GM10847 (cell line): ENCODE results near the gene SGCA.

Source experiments
- POLR2A ChIP-seq: IDR thresholded peaks from 2 replicates; pipeline ENCODE4 v1.6.1; 2011; ENCODE audit not compliant: insufficient read length; ENCODE audit errors: extremely low read depth

The SGCA gene

DNA sequence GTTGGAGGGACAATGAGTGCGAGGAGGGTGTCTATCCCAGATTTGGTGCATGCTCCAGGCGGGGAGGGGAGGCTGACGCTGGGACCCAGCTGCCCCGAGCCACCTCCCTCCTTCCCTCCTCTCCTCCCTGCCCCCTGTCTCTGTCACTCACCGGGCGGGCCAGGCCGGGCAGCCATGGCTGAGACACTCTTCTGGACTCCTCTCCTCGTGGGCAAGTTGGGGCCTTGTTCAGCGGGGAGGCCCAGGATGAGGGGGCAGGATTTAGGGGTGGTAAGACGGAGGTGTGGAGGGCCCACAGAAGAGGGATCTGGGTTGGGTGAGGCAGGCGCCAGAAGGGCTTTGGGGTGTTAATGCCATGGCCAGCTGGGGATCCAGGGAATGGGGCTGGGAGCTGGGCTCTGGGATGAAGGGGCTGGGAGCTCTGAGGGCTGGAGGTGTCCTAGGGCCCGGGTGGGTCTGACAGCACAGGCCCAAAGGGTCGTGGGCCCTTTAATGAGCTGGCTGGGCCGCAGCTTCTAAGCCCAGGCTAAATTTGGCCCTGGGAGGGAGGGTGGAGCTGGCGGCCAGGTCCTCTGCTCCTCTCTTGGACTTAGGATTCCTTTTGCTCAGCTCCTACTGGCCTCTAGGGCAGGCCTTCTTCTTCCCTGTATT lies at the start of gene SGCA:
Gene SGCA (plus strand): TSS at position 139 of the 651 bp plus-strand sequence. CDS start 36 bp downstream, at position 175.
- TF ChIP-seq POLR2A, result no peak

DNA sequence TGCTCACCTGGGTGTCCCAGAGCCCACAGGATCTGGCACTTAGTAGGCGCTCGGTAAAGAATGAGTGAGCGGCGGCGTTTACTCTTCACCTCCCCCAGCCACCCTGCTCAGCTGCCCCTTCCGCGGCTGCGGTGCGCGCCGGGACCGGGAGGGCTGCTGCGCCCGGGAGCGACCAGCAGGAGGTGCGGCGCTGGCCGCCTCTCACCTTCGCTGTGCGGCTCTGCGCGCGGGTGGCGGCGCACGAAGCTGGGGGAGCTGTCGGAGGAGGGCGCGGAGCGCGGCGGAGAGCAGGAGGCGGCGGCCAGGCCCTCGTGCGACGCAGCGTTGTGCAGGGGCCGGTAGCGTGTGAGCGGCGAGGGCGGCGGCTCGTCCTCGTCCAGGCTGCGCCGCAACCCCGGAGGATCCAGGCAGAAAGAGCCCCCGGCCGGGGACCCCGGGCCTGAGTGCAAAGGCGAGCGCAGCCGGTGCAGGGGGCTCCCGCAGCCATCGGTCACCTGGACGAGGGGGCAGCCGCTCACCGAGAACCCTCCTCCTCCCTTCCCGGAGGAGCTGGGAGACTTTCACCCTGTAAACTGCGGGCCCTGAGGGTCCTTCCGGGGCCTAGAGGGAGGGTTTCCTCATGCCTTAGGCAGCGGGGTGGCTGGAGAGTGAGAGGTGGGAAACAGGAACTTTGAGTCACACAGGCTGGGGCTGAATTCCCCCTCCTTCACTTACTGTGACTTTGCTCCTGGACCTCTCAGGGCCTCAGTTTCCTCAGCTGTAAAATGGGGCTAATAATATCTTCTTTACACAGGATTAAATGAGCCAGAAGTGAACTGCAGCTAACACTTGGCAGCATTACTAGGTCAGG lies 48.4 kb upstream of the SGCA start:
- TF ChIP-seq POLR2A, result no peak

DNA sequence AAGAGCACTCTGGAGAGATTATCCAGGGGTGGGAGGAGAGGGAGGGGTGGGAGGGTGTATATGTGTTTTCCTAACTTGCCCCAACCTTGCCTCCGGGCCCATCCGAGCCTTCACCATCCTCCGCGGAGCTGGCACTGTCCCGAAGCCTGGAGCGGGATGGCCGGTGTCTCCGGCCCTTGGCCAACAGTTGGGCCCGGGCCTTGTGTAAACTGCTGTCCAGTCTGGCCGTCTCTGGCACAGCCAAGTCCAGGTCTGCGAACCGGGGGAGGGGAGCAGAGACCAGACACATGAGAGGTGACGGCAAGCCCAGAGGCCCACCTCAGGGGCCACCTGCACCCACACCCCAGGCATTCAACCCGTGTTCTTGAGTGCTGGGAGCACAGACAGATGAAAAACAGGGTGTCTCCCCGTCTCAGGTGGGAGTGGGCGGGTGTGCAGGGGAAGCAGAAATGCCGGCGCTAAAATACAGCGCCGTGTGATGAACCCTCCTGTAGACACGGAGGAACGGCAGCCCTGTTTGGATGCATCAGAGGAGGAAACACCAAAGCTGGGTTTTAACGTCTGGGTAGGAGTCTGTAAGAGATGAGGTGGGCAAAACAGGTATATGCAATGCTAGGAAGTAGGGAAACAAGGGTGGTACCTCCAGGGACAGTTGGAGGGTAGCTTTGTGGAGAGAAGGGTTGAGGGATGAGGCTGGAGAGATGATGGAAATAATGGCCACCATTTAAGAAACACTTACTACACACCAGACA lies 47.6 kb upstream of the SGCA start:
- no peak for TF ChIP-seq POLR2A

DNA sequence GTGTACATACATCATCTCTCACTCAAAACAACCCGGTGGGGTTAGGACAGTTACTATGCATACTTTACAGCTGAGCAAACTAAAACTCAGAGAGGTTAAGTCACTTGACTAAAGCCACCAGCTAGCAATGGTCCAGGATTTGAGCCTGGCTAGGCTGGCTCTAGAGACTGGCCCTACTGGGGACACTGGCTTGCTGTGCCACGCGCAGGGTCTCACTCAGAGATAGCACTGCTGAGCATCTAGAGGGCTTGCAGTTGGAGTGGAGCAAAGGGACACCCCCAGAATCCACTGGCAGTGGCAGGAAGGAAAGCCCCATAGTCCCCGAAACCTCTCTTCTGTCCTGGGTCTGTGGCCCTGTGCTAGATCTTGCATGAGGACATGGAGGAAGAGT lies 47.0 kb upstream of the SGCA start:
- TF ChIP-seq POLR2A, result no peak

DNA sequence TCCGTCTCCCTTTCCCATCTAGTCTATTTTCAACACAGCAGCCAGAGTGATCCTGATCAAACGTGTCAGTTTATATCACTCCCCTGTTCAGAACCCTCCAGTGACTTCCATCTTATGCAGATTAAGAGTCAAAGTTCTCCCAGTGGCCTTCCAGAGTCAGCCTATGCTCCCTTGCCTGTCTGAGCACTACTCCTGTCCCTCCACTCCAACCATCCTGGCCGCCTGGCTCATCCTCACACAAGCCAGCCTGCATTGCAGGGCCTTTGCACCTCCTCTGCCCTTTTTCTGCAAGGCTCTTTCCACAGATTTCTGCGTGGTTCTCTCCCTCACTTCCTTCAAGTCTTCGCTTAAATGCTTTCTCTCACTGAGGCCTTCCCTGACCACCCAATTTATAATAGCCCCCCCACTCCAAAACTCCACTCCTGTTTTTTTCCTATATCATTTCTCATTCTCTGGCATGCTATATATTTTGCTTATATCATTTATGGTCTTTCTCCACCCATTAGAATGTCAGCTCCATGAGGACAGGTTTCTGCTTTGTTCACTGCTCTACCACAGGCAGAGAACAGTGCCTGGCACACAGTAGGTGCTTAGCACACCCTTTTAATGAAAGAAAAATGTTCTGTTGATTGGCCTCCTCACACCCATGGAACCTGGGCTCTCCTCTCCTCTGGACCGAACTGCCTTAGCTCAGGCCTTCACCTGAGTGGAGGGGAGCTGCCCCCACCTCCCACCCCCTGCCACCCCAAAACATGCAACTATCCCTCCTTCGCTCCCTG lies 45.1 kb upstream of the SGCA start:
- no peak for TF ChIP-seq POLR2A

DNA sequence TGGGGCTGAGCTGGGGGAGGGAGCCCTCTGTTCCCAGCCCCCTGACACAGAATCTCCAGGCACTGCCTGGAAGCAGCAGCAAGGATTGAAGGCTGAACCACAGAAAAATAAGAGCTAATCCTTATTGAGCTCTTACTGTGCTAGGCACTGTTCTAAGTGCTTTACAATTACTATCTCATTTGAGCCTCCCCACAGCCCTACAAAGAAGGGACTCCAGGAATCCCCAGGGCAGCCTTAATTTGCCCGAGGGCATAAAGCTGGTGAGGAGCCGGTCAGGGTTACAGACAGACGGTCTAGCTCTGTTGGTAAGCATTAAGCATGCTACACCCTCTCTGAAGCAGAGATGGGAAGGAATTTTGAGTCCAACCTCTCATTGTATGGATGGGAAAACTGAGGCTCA lies 42.9 kb upstream of the SGCA start:
- no peak for TF ChIP-seq POLR2A

DNA sequence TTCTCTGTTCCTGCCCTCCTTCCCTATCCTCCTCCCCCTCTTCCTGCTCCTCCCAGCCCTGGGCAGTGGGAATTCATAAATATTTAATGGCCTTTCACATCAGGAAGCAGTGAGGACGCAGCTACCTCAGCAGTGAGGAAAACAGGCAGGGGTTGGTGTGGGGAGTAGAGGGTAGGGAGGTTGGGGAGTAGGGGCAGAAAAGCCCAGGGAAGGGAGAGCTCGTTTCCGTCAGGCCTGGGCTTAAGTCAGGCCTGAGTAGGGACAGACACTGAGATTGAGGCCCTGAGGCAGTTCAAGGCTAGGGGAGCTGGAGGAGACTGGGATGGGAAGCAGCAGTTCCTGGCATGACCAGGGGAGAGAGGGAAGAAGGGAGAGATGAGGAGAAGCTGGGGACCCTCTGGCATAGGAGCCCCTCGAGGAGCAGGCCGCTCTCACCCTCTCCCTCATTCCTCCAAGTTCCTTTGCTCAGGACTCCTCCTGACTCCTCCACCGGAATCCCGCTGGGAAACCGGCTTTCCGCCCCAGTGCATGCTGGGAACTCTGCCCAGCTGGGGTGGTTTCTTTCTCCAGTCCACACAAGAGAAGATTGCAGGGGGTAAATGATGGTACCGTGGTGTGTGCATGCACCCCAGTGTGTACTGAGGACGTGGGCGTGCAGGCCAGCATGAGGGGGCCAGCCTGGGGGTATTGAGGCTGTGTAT lies 42.0 kb upstream of the SGCA start:
- TF ChIP-seq POLR2A, result no peak

DNA sequence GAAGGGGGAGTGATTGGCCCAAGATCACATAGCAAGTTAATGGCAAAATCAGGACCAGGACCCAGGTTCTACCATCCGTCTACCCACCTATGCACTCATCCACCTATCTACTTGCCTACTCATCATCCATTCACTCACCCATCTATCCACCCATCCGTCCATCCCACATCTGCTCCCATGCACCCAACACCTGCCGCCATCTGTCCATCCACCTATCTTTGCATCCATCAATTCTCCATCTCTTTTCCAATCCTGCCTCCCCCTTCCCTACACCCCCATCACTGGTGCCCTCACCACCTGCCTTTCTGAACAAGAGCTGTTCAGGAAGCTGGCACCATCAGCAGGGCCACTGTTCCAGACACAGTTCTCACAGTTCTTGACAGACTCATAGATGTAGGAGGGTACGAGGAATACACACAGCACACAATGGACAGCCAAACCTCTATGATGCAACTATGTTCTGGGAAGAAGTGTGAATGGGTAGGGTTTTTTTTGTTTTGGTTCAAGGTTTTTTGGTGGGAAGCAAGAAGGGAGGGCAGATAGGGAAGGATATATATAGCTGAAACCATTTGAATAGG lies 40.3 kb upstream of the SGCA start:
- no peak for TF ChIP-seq POLR2A

DNA sequence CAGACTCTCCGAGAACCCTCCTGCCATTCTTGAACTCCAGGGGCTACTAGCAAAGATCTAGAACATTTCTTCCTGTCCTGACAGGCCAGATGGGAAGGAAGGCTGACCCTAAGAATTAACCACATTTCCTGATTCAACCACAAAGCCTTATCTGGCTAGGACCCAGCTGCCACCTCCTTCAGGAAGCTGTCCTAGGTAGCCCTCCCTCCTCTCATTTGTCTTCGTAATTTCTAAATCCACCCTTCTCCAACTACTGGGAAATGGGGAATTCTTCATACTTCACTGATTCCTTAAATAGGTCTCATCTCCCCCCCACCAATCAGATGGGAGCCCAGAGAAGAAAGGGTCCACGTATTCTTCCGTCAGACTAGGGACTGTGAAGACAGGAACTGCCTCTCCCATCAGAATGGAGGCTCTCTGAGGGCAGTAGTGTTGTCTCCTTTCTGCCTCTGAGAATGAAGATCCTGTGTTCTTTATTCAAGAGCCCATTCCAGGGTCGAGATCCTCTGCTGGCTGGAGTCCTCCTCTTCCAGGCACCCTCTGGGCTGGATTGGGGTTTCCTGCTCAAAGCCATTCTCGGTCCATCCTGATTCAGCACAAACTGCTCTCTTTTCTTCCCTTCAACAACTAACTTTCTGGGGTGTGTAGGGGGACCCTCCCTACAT lies 38.0 kb upstream of the SGCA start:
- no peak for TF ChIP-seq POLR2A

DNA sequence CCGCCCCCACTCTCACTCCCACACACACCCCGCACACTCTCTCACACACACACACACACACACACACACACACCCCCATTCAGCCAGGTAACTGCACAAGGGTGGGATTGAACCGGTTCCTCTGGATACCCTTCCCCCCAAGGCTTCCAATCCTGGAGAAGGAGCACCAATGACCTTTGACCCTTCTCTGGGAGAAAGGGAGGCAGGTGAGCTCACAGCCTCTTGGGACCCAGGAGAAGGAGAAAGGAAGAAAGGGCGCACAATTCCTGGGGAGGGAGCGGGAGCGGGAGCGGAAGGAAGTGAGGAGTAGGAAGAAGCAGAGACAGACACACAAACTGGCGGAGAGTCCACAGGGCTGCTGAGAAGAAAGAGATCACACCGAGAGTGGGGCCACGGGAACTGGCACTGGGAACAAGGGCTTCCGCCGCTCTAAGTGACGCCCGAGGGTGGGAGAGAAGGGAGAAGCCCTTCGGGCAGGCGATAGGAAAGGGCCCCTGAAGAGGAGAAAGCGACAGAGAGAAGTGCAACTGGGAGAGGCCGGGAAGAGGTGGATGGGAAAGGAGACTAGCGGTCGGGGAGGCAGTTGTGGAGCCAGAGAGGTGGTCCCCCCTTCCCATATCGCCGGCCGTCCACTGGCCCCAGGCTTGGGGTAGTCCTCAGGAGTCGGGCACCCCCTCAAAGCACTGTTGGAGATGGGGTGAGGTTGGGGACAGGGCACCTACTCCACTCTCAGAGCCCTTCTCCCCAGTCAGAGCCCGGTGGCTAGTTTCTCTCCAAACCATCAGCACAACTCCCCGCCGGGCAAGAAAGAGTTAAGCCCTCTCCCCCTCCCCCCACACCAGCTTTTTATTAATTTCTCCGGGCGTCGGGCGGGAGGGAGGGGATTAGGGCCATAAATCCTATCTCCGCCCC lies 37.1 kb upstream of the SGCA start:
- TF ChIP-seq POLR2A, result no peak

DNA sequence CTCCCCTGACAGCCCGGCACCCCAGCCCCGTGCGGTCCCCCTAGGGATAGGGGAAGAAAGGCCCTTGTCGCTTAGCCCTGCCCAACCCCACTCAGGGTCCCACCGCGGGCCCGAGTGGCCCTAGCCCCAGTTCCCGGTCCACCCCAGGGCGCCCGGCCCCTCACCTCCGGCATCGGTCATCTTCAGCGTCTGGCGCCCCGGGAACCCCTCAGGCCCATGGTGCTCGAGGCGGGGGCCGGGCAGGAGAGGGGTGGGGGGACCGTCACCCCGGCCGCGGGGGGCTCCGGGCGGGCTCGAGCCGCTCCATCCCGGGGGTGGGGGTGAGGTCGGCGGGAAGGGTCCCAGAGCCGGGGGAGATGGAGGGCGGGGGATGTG lies 36.5 kb upstream of the SGCA start:
- TF ChIP-seq POLR2A, result no peak

DNA sequence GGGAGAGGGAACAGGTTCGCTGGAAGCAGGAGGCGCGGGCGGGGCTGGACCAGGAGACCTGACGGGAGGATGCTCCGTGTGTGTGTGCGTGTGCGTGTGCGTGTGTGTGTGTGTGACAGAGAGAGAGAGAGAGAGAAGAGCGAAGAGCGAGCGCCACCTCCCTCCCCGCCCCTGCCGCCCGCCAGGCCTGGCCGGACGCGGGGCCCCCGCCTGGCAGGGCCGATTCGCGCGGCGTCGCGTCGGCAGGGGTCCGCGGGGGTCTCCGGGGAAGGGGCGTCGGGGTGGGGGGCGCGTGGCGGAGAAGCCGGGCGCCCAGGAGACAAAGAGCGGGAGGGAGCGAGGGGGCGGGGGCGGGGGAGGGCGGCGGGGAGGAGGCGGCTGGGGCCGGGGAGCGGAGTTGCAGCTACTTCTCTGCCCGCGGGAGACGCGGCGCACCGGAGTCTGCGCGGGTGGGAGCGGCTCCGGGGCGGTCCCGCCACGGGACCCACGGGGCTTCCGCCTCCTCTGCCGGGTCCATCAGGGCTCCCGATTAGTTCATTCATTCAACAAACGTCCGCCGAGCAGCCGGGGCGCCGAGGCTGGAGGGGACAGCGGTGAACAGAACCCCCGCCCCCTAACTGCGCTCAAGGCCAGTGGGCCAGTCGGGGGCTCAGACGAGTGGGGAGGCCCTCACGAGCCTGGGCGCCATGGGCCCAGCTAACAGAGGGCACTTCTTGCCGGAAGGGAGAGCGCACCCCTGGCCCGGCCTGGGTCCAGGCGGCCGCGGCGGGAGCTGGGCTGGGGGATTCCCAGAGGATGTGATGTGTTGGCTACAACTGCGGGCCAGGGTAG lies 35.9 kb upstream of the SGCA start, which contains the start of gene SAMD14:
Gene SAMD14 (minus strand): TSS at position 433 of the 831 bp plus-strand sequence. CDS start 5,201 bp downstream, outside the sequence.
- TF ChIP-seq POLR2A, result no peak
